Measurements from ENCODE around the gene CTNNA2. TPM values are rescaled to one million over a fixed set of nuclear protein-coding genes. Genes with fewer than 3 reads are reported as not detected.

Gene CTNNA2
- total RNA-seq, 1 experiment from 2014 or later, result 5.5 TPM

DNA sequence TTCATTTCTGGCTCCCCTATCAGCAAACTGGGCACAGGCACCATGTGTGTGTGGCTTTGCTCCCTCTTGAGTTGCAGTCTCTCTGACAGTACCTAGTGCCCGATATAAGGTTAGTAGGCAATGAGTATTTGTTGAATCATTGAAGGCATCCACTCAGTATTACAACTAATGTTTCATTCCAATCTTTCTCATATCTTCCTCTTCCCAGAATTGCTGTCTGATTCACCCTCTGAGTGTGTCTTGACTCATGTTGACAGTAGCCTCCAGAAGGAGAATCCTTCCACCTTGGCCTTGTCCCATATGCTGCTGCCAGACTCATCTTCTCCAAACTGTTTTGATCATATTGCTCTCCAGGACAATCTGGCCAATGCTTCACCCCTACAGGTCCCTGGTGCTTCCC, 589.2 kb downstream of the CTNNA2 start:
- Histone ChIP-seq H3K27me3 (ENCODE audit: insufficient read depth, low read length) (no peaks in the 10 kb centered on the region), H3K4me1 (ENCODE audit: insufficient read depth, low read length) (no peaks in the 10 kb centered on the region), H3T11ph (ENCODE audit: low read length) (no peak overlapping the region), H3K56ac (ENCODE audit: insufficient read length, low read depth, low read length) (no peak overlapping the region), H3K23ac (ENCODE audit: insufficient read length, low read depth, low read length) (no peak overlapping the region), H3K14ac (ENCODE audit: insufficient read depth, low read length) (no peak overlapping the region), H2AFZ (ENCODE audit: low read length) (no peak overlapping the region), H3K27ac (ENCODE audit: insufficient read length, low read depth, low read length) (no peak overlapping the region), H3K79me1 (ENCODE audit: insufficient read depth, low read depth, low read length, poor library complexity, severe bottlenecking) (no peaks in the 10 kb centered on the region), H2BK120ac (ENCODE audit: low read depth, low read length, poor library complexity, severe bottlenecking) (no peak overlapping the region), H4K8ac (replicated peaks; ENCODE audit: insufficient read length, low read depth, low read length) (no peak overlapping the region), H3K4me2 (ENCODE audit: insufficient read depth, insufficient read length, low read length) (no peak overlapping the region), H3K23me2 (ENCODE audit: insufficient read length, low read depth, low read length, poor library complexity, severe bottlenecking) (no peaks in the 10 kb centered on the region), H3K4ac (ENCODE audit: low read depth, low read length) (no peak overlapping the region), H2BK5ac (ENCODE audit: insufficient read length, low read length) (no peak overlapping the region), H3K79me2 (ENCODE audit: insufficient read depth, low read length) (no peaks in the 10 kb centered on the region), H2AK5ac (ENCODE audit: insufficient read length, low read length) (no peak overlapping the region), H3K9me3 (ENCODE audit: control insufficient read depth, low read depth, low read length) (no peaks in the 10 kb centered on the region), H2BK15ac (ENCODE audit: low read depth, low read length) (no peak overlapping the region), H4K91ac (ENCODE audit: insufficient read length, low read depth, low read length) (no peak overlapping the region), H3K9ac (ENCODE audit: extremely low read depth, insufficient read length, low read length) (no peak overlapping the region), H4K20me1 (ENCODE audit: control insufficient read depth, insufficient read depth, insufficient read length) (no peaks in the 10 kb centered on the region), H2BK20ac (ENCODE audit: low read depth, low read length, poor library complexity, severe bottlenecking) (no peak overlapping the region), H4K5ac (ENCODE audit: insufficient read length, low read depth, low read length) (no peak overlapping the region), H2BK12ac (ENCODE audit: insufficient read length, low read depth, low read length) (no peak overlapping the region), H3K18ac (ENCODE audit: insufficient read length, low read depth, low read length) (no peak overlapping the region)
- Mint-ChIP-seq H3K27me3 (ENCODE audit: low read depth) (peaks cover under 1% of the 10 kb centered on the region; the same call in 1 of the 2 replicates), H3K36me3 (ENCODE audit: insufficient read depth in 1 of 3, low read depth in 3 of 3) (peaks cover 19 to 25% (median 23%) of the 10 kb centered on the region in 3 experiments), H3K4me1 (0 out of 4 replicates have a peak, but pooled peaks cover 0 to 2% of the 10 kb centered on the region in 2 experiments), H3K27ac (no peak overlapping the region), H3K9me3 (peaks cover 33 to 38% of the 10 kb centered on the region in 2 experiments), H3K4me3 (no peak overlapping the region)
- no peak for DNase-seq
- TF ChIP-seq, protein P1, sequence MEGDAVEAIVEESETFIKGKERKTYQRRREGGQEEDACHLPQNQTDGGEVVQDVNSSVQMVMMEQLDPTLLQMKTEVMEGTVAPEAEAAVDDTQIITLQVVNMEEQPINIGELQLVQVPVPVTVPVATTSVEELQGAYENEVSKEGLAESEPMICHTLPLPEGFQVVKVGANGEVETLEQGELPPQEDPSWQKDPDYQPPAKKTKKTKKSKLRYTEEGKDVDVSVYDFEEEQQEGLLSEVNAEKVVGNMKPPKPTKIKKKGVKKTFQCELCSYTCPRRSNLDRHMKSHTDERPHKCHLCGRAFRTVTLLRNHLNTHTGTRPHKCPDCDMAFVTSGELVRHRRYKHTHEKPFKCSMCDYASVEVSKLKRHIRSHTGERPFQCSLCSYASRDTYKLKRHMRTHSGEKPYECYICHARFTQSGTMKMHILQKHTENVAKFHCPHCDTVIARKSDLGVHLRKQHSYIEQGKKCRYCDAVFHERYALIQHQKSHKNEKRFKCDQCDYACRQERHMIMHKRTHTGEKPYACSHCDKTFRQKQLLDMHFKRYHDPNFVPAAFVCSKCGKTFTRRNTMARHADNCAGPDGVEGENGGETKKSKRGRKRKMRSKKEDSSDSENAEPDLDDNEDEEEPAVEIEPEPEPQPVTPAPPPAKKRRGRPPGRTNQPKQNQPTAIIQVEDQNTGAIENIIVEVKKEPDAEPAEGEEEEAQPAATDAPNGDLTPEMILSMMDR (conservative IDR thresholded peaks at IDR 0.05), result no peak
- WGBS (ENCODE audit: extremely low coverage, insufficient read length, low lambda C conversion rate), result no CpG with 5 or more reads among the region's 1 CpG

Measured in H9 (cell line).